GM18505 (cell line): ENCODE measurements around the gene KLF8.

ENCODE experiments used
- ATAC-seq: cut with Tn5 transposase; IDR thresholded peaks from one replicate; pipeline ENCODE4 v1.9.1; 2021; ENCODE audit not compliant: unreplicated experiment
- POLR2A ChIP-seq: IDR thresholded peaks from 4 replicates; pipeline ENCODE4 v1.6.1; 2011; ENCODE audit warnings: borderline replicate concordance; ENCODE audit not compliant: insufficient read depth, insufficient read length; ENCODE audit errors: extremely low read depth

Gene KLF8

DNA sequence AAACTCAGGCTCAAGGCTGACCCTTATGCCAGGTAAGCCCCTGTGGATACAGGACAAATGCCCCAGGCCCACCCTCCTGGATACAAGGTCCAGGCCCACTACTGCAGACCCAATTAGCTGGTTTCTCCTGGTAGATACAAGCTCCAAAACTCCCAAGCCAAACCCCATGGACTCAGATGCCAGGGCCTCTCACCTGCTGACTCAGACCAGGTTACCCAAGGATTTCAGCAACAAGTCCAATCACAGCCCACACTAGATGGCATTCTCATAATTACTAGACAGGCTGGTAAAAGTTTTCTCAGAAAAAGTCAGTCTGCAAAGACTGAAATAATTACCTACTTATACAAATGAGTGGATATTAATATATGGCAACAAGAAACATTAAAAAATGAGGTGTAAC, 87.0 kb downstream of the KLF8 start:
- TF ChIP-seq POLR2A = no peak
- no peak for ATAC-seq
